DOHH2 (cell line): ENCODE measurements around the gene EIF5AL1.

Experiments used
- H3F3A ChIP-seq: fragments of 200-600 bp; sonication (generic), shearing (Covaris generic); 2 replicates; pipeline ENCODE4 v1.6.0; 2016; ENCODE audit warnings: antibody characterized with exemption, mild to moderate bottlenecking; ENCODE audit not compliant: control insufficient read depth, insufficient read depth
- H3K27ac ChIP-seq: fragments of 200-600 bp; sonication (generic); 2 replicates; pipeline ENCODE4 v1.5.1; 2014; ENCODE audit warnings: low read depth, mild to moderate bottlenecking, low read length, moderate library complexity
- H3K27me3 ChIP-seq: fragments of 200-600 bp; sonication (generic); 2 replicates; pipeline ENCODE4 v1.6.1; 2014; ENCODE audit warnings: mild to moderate bottlenecking, low read length, mixed read lengths; ENCODE audit not compliant: control insufficient read depth
- H3K36me3 ChIP-seq: fragments of 200-600 bp; sonication (generic); 2 replicates; pipeline ENCODE4 v1.6.1; 2014; ENCODE audit warnings: mild to moderate bottlenecking, low read length, moderate library complexity, mixed read lengths; ENCODE audit not compliant: control insufficient read depth
- H3K4me1 ChIP-seq: fragments of 200-600 bp; sonication (generic); 2 replicates; pipeline ENCODE4 v1.6.1; 2014; ENCODE audit warnings: mild to moderate bottlenecking, low read length, mixed read lengths; ENCODE audit not compliant: control insufficient read depth
- H3K4me2 ChIP-seq: fragments of 200-600 bp; sonication (generic); 2 replicates; pipeline ENCODE4 v1.6.0; 2014; ENCODE audit warnings: mild to moderate bottlenecking, low read length, moderate library complexity
- H3K4me3 ChIP-seq: fragments of 200-600 bp; sonication (generic); 2 replicates; pipeline ENCODE4 v1.5.1; 2014; ENCODE audit warnings: mild to moderate bottlenecking, low read length, mixed read lengths
- H3K79me2 ChIP-seq: fragments of 200-600 bp; sonication (generic); 2 replicates; pipeline ENCODE4 v1.6.1; 2014; ENCODE audit warnings: mild to moderate bottlenecking, low read length, mixed read lengths; ENCODE audit not compliant: control insufficient read depth
- H3K9me2 ChIP-seq: fragments of 200-600 bp; sonication (generic); replicated peaks from 2 replicates; pipeline ENCODE4 v1.6.1; 2014; ENCODE audit warnings: mild to moderate bottlenecking, low read length, mixed read lengths; ENCODE audit not compliant: control insufficient read depth
- H3K9me3 ChIP-seq: fragments of 200-600 bp; sonication (generic); 2 replicates; pipeline ENCODE4 v1.6.1; 2014; ENCODE audit warnings: antibody characterized with exemption, low read length, mixed read lengths; ENCODE audit not compliant: control insufficient read depth, insufficient read depth
- H4K20me1 ChIP-seq: fragments of 200-600 bp; sonication (generic); 2 replicates; pipeline ENCODE4 v1.6.0; 2014; ENCODE audit warnings: low read depth, mild to moderate bottlenecking, antibody characterized with exemption, low read length, moderate library complexity; ENCODE audit not compliant: control insufficient read depth, insufficient read depth
- EZH2phosphoT487 ChIP-seq: fragments of 200-600 bp; sonication (generic); IDR thresholded peaks from 2 replicates; pipeline ENCODE4 v1.6.1; 2017; ENCODE audit warnings: borderline replicate concordance, mild to moderate bottlenecking, antibody characterized with exemption, low read length, moderate library complexity, mixed read lengths
- TF ChIP-seq, protein P1 (sequence below): fragments of 200-600 bp; sonication (generic); IDR thresholded peaks from one replicate; pipeline ENCODE4 v1.5.1; 2014; ENCODE audit warnings: antibody characterized with exemption, mild to moderate bottlenecking, low read depth, low read length; ENCODE audit not compliant: poor library complexity, severe bottlenecking

EIF5AL1 gene

DNA sequence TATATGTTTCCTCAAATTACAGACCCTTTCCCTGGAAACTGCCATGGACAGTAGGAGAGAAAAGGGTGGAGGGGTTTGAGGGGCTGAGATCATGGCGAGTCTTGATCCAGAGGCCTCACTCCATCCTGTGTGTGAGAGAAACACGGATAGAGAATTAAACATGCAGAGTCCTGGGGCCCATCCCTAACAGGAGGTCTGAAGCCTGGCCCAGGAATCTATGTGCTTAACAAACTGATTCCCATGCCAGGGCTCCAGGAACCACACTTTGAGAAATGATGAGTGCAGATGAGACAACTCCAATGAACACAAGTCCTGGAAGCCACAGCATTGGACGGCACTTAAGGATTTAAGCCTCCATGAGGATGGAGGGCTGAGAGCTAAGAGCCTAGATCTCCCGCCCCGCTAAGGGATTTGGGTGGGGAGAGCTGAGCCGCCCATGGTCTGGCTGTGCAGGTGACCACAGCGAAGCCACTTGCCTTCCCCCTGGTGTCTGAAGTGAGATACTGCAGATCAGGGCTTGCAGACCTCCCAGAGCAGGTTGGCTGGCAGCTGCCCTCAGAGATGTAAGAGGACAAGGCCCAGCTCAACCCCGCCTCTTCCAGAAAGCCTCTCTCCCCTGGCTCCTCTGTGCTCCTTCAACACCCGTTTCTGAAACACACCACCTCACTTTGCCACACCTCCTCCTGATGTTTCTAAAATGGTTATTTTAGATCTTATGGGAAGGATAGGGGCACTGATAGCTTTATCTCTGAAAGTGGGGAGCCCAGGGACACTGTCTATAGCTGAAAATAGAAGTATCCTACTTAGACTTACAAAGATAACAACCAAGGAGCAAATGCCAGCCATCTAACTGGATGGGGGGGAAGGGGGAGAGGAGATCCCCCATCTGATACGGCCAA lies 24.8 kb upstream of the EIF5AL1 start:
- Histone ChIP-seq H3F3A (no peaks in the 10 kb centered on the region), H3K9me2 (no peaks in the 10 kb centered on the region), H3K36me3 (no peaks in the 10 kb centered on the region), H3K27me3 (peaks cover 3% of the 10 kb centered on the region; the same call in 1 of the 2 replicates), H3K9me3 (no peaks in the 10 kb centered on the region), H4K20me1 (no peaks in the 10 kb centered on the region), H3K4me2 (no peak overlapping the region), H3K79me2 (no peaks in the 10 kb centered on the region), H3K4me3 (no peak overlapping the region), H3K4me1 (no peaks in the 10 kb centered on the region), H3K27ac (no peak overlapping the region)
- TF ChIP-seq, protein P1, sequence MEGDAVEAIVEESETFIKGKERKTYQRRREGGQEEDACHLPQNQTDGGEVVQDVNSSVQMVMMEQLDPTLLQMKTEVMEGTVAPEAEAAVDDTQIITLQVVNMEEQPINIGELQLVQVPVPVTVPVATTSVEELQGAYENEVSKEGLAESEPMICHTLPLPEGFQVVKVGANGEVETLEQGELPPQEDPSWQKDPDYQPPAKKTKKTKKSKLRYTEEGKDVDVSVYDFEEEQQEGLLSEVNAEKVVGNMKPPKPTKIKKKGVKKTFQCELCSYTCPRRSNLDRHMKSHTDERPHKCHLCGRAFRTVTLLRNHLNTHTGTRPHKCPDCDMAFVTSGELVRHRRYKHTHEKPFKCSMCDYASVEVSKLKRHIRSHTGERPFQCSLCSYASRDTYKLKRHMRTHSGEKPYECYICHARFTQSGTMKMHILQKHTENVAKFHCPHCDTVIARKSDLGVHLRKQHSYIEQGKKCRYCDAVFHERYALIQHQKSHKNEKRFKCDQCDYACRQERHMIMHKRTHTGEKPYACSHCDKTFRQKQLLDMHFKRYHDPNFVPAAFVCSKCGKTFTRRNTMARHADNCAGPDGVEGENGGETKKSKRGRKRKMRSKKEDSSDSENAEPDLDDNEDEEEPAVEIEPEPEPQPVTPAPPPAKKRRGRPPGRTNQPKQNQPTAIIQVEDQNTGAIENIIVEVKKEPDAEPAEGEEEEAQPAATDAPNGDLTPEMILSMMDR, result peak; percentile 66
- TF ChIP-seq EZH2phosphoT487, result no peak

DNA sequence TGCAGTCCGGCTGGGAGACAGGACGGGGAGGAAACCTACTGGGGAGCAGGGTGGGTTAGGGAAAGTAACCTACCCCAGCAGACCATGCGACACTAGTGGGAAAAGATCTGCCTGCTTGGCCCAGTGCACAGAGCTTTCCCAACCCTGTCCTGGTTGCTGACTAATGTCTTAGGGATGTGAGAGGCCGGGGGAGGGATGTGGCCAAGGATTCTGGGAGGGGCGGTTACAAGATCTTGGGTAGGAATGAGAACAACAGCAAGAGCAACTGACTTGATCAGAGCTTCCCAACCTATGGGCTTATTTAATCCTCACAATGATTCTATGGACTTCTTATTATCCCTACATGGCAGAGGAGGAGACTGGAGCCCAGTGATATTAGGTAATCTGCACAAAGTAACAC lies 24.0 kb upstream of the EIF5AL1 start:
- peaks cover 8% of the 10 kb centered on the region; the same call in 1 of the 2 replicates for H3K27me3 ChIP-seq
- no peaks in the 10 kb centered on the region for H3K79me2 ChIP-seq
- no peaks in the 10 kb centered on the region for H3K9me2 ChIP-seq
- no peak for TF ChIP-seq EZH2phosphoT487
- TF ChIP-seq, protein P1, result no peak
- no peak overlapping the region for H3K27ac ChIP-seq
- H3K4me1 ChIP-seq, result no peaks in the 10 kb centered on the region
- no peaks in the 10 kb centered on the region for H3K36me3 ChIP-seq
- H3K4me2 ChIP-seq, result no peak overlapping the region
- H3K9me3 ChIP-seq, result no peaks in the 10 kb centered on the region
- H3K4me3 ChIP-seq, result no peak overlapping the region
- no peaks in the 10 kb centered on the region for H3F3A ChIP-seq
- H4K20me1 ChIP-seq, result no peaks in the 10 kb centered on the region

DNA sequence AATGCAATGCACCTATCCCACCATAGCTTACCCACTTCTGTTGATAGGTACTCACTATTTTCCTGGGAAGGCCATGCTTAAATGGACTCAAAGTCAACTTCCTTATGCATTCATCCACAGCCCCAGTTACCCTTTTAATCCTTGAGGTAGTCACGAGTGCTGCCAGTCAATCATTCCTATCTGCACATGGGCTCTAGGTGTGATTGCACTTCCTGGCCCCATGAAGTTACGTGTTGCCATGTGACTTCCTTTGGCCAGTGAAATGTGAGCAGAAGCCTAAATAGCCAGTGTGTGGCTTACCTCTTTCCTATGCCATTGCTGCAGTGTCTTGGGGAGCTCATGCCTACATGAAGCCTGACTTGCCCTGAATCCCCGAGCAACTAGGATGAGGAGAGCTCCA lies 23.5 kb upstream of the EIF5AL1 start:
- no peak overlapping the region for H3K4me3 ChIP-seq
- H3K9me3 ChIP-seq, result no peaks in the 10 kb centered on the region
- no peaks in the 10 kb centered on the region for H3K36me3 ChIP-seq
- H3K4me1 ChIP-seq, result no peaks in the 10 kb centered on the region
- H3K27ac ChIP-seq, result no peak overlapping the region
- H3F3A ChIP-seq, result no peaks in the 10 kb centered on the region
- no peaks in the 10 kb centered on the region for H4K20me1 ChIP-seq
- no peak overlapping the region for H3K4me2 ChIP-seq
- H3K79me2 ChIP-seq, result no peaks in the 10 kb centered on the region
- peaks cover 8% of the 10 kb centered on the region; the same call in 1 of the 2 replicates for H3K27me3 ChIP-seq
- no peak for TF ChIP-seq EZH2phosphoT487
- TF ChIP-seq, protein P1, result no peak
- H3K9me2 ChIP-seq, result no peaks in the 10 kb centered on the region
